ENCODE results near the gene CCNF. TPM values are rescaled to one million over a fixed set of nuclear protein-coding genes. Genes with fewer than 3 reads are reported as not detected.

The CCNF gene
- total and polyA plus RNA-seq, 2 of the 8 experiments (the other 6 are each of a cell fraction or from before 2014, with no cell fraction given) = 15.4 to 54.3 TPM

- Histone ChIP-seq H2AK5ac (ENCODE audit: low read depth, low read length) (no peak overlapping the region), H2BK15ac (ENCODE audit: low read length) (no peak overlapping the region), H2BK5ac (ENCODE audit: low read depth, low read length) (no peak overlapping the region), H3K36me3 (ENCODE audit: control insufficient read depth in 2 of 4, insufficient read depth in 4 of 4, low read length in 3 of 4) (peaks cover 47 to 77% (median 71%) of the 10 kb centered on the region in 4 experiments), H2BK120ac (replicated peaks; ENCODE audit: low read depth, low read length) (no peak overlapping the region), H3K4me1 (replicated peaks in 1 of 4; ENCODE audit: control insufficient read depth in 3 of 4, insufficient read depth in 4 of 4, low read length in 3 of 4) (no peaks in the 10 kb centered on the region), H3K27ac (ENCODE audit: low read depth, low read length) (no peak overlapping the region), H4K20me1 (replicated peaks in 1 of 2; ENCODE audit: control insufficient read depth in 1 of 2, insufficient read depth in 2 of 2, low read length in 2 of 2) (peaks cover 12 to 22% of the 10 kb centered on the region in 2 experiments), H4K8ac (ENCODE audit: extremely low read depth, insufficient read depth, low read length) (no peak overlapping the region), H3K18ac (ENCODE audit: extremely low read depth, low read length) (no peak overlapping the region), H2BK20ac (ENCODE audit: low read length) (no peak overlapping the region), H3K9me3 (ENCODE audit: insufficient read depth in 2 of 2, low read depth in 1 of 2, low read length in 1 of 2) (no peaks in the 10 kb centered on the region), H3K4ac (replicated peaks; ENCODE audit: insufficient read length, low read depth, low read length) (no peak overlapping the region), H3K23me2 (ENCODE audit: low read depth, low read length) (no peaks in the 10 kb centered on the region), H4K5ac (ENCODE audit: insufficient read length, low read depth, low read length) (no peak overlapping the region), H3K14ac (ENCODE audit: insufficient read length) (no peak overlapping the region), H3K9ac (replicated peaks in 1 of 4; ENCODE audit: extremely low read depth in 1 of 4, low read depth in 3 of 4, low read length in 3 of 4) (no peak overlapping the region), H3K56ac (replicated peaks; ENCODE audit: insufficient read length, low read depth, low read length) (no peak overlapping the region), H3K79me2 (ENCODE audit: control insufficient read depth in 1 of 2, insufficient read depth in 2 of 2, low read length in 2 of 2) (no peaks in the 10 kb centered on the region), H3K79me1 (ENCODE audit: low read depth, low read length) (no peaks in the 10 kb centered on the region; the same call in 1 of the 2 replicates), H2AFZ (ENCODE audit: low read length) (no peak overlapping the region), H3K23ac (ENCODE audit: insufficient read length) (no peak overlapping the region), H3K4me2 (ENCODE audit: insufficient read depth in 1 of 2, low read depth in 2 of 2, low read length in 2 of 2) (no peak overlapping the region), H3K27me3 (replicated peaks in 1 of 4; ENCODE audit: control insufficient read depth in 3 of 4, extremely low read depth in 1 of 4, insufficient read depth in 3 of 4, low read length in 3 of 4) (no peaks in the 10 kb centered on the region), H4K91ac (replicated peaks; ENCODE audit: insufficient read length, low read length) (no peak overlapping the region), H3K4me3 (ENCODE audit: extremely low read depth in 1 of 4, insufficient read depth in 2 of 4, low read depth in 3 of 4, low read length in 4 of 4) (no peak overlapping the region), H2BK12ac (ENCODE audit: low read depth, low read length) (no peak overlapping the region)
- no peak for DNase-seq (ENCODE audit: low read depth in 1 of 2, low spot score in 2 of 2)
- POLR2A ChIA-PET (ENCODE audit: partially characterized antibody) = interaction anchor here (1.6 to 1.7 kb wide), 3 partner anchors 10 to 191 kb away, joined by 5 to 7 read pairs (median 5); partner anchors contain the start of gene TEDC2
- no peak for FAIRE-seq
- TF ChIP-seq SP2 (IDR thresholded peaks at IDR 0.05; ENCODE audit: low read length) (no peak), POLR2A (IDR thresholded peaks at IDR 0.05; ENCODE audit: control extremely low read depth in 1 of 2, low read depth in 2 of 2, low read length in 2 of 2) (no peak), ASH2L (IDR thresholded peaks at IDR 0.05; ENCODE audit: low read length) (no peak), POLR2AphosphoS5 (IDR thresholded peaks at IDR 0.05; ENCODE audit: low read depth, low read length) (0 out of 2 replicates have a peak, but pooled peaks have one; percentile 39)
- TF ChIP-seq, protein P1, sequence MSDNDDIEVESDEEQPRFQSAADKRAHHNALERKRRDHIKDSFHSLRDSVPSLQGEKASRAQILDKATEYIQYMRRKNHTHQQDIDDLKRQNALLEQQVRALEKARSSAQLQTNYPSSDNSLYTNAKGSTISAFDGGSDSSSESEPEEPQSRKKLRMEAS (IDR thresholded peaks at IDR 0.05) = no peak
- CTCF ChIA-PET (ENCODE audit: partially characterized antibody) = interaction anchor here (0.7 to 1.1 kb wide), 2 partner anchors 11 to 34 kb away, joined by 3 to 5 read pairs; partner anchors contain the start of gene TEDC2
- 97% methylated on average over 22 of the region's 25 CpGs; no CpG with 5 or more reads in 1 of the 2 experiments for WGBS, 2 experiments (ENCODE audit: extremely low coverage in 1 of 2, insufficient coverage in 1 of 2, insufficient read length in 1 of 2, insufficient replicate concordance in 2 of 2, low coverage in 1 of 2, low lambda C conversion rate in 2 of 2, missing lambda C conversion rate in 1 of 2)
These were observed 19.9 kb downstream of the CCNF start for GRCh38 chr16:2449118-2449517.
